ENCODE results near the gene TRA2B.
A peak's percentile ranks its signal among the peaks of the same experiment; 100 is the strongest.

Gene TRA2B

GRCh38 chr3:185937689-185938374 is at the start of gene TRA2B:
Gene TRA2B (minus strand): TSS chr3:185938014. CDS start chr3:185937860, 154 bp downstream.
- no peak for FAIRE-seq
- peak; percentile 13 for TF ChIP-seq CTCF (IDR thresholded peaks at IDR 0.05; ENCODE audit: insufficient read depth, missing control alignments)

GRCh38 chr3:185986198-185986777 is 48.5 kb upstream of the TRA2B start:
- DNase-seq (ENCODE audit: insufficient read length, low spot score): no peak
- TF ChIP-seq CTCF (IDR thresholded peaks at IDR 0.05; ENCODE audit: insufficient read depth, missing control alignments): no peak
- FAIRE-seq: no peak

More at GRCh38 chr3:185937689-185938374, at the start of gene TRA2B:
- DNase-seq (ENCODE audit: insufficient read length, low spot score): peak; percentile 91

- no peak for TF ChIP-seq CTCF (IDR thresholded peaks at IDR 0.05; ENCODE audit: insufficient read depth, missing control alignments)
- DNase-seq (ENCODE audit: insufficient read length, low spot score) (no peak), FAIRE-seq (no peak)
Measured at GRCh38 chr3:185984203-185984602, 46.4 kb upstream of the TRA2B start.

- no peak for FAIRE-seq
- TF ChIP-seq CTCF (IDR thresholded peaks at IDR 0.05; ENCODE audit: insufficient read depth, missing control alignments): peak; percentile 90
Measured at GRCh38 chr3:185983495-185984141, 45.8 kb upstream of the TRA2B start.

GRCh38 chr3:185982632-185983031 is 44.8 kb upstream of the TRA2B start:
- no peak for TF ChIP-seq CTCF (IDR thresholded peaks at IDR 0.05; ENCODE audit: insufficient read depth, missing control alignments)
- FAIRE-seq (no peak), DNase-seq (ENCODE audit: insufficient read length, low spot score) (no peak)

More at GRCh38 chr3:185983495-185984141, 45.8 kb upstream of the TRA2B start:
- DNase-seq (ENCODE audit: insufficient read length, low spot score): peak; percentile 43

- DNase-seq (ENCODE audit: insufficient read length, low spot score) (no peak), FAIRE-seq (no peak)
- no peak for TF ChIP-seq CTCF (IDR thresholded peaks at IDR 0.05; ENCODE audit: insufficient read depth, missing control alignments)
Measured at GRCh38 chr3:185981621-185982020, 43.8 kb upstream of the TRA2B start.
